T-cell (primary cell): Measurements from ENCODE around the gene NTMT1. TPM values are rescaled to one million over a fixed set of nuclear protein-coding genes. Genes with fewer than 3 reads are reported as not detected.
A peak's percentile ranks its signal among the peaks of the same experiment; 100 is the strongest.
"Not testable (repeated sequence)": the region's sequence is repeated elsewhere in the genome, so short reads cannot be mapped to it uniquely, and the experiment has no call there.

Experiments used
- ATAC-seq, 4 experiments: fragments of 200-7000 bp in 3 of 4; fragments of 150-1000 bp in 1 of 4; cut with Tn5 transposase; replicated peaks in 1 of 4; 1 replicate in 3 of 4; 2 replicates in 1 of 4; pipeline ENCODE4 v1.10.0; 2021; ENCODE audit warnings: moderate library complexity in 3 of 4, mild to moderate bottlenecking in 2 of 4, moderate number of reproducible peaks in 1 of 4
- CTCF ChIA-PET, 2 donors: fragments of 300-600 bp; sonication (Branson Sonifier 250); formaldehyde crosslinking; loops; one replicate each; lab custom pipeline; 2022; ENCODE audit warnings: antibody characterized with exemption in 2 of 2; lab: Charles Lee
- POLR2A ChIA-PET, 2 donors: fragments of 300-600 bp; sonication (Branson Sonifier 250); formaldehyde crosslinking; loops; one replicate each; lab custom pipeline; 2022; ENCODE audit warnings: antibody characterized with exemption in 2 of 2; lab: Charles Lee
- DNase-seq, 35 experiments: peaks; one replicate each; pipeline versions ENCODE4 v3.0.0 to v3.0.0-alpha.2; 2013 to 2023
- H3K27ac ChIP-seq: one replicate; pipeline ENCODE4 v1.5.1; 2013; ENCODE audit warnings: low read length
- H3K27me3 ChIP-seq, 2 experiments: replicated peaks in 1 of 2; 1 replicate in 1 of 2; 2 replicates in 1 of 2; pipeline versions ENCODE4 v1.6.1 to v1.7.0; 2013; ENCODE audit warnings: low read length in 1 of 2, mixed read lengths in 1 of 2; ENCODE audit not compliant: control insufficient read depth in 2 of 2, insufficient read depth in 2 of 2; ENCODE audit errors: extremely low read depth in 1 of 2
- H3K36me3 ChIP-seq, 2 donors: 1 replicate in 1 of 2; 2 replicates in 1 of 2; pipeline versions ENCODE4 v1.6.1 to v1.7.0; 2013; ENCODE audit warnings: low read length in 1 of 2; ENCODE audit not compliant: control insufficient read depth in 2 of 2, insufficient read depth in 1 of 2; ENCODE audit errors: extremely low read depth in 1 of 2
- H3K4me1 ChIP-seq, 2 experiments: 1 replicate in 1 of 2; 2 replicates in 1 of 2; pipeline versions ENCODE4 v1.6.1 to v1.7.0; 2013; ENCODE audit warnings: low read length in 2 of 2, mixed read lengths in 1 of 2; ENCODE audit not compliant: insufficient read depth in 2 of 2, control insufficient read depth in 1 of 2; ENCODE audit errors: extremely low read depth in 1 of 2
- H3K4me3 ChIP-seq, 2 donors: 1 replicate in 1 of 2; 2 replicates in 1 of 2; pipeline versions ENCODE4 v1.5.1 to v1.7.0; 2013; ENCODE audit warnings: mild to moderate bottlenecking in 2 of 2, low read length in 1 of 2, moderate library complexity in 1 of 2; ENCODE audit not compliant: control insufficient read depth in 1 of 2; ENCODE audit errors: extremely low read depth in 1 of 2
- H3K9me3 ChIP-seq: 2 replicates; pipeline ENCODE4 v1.7.0; 2013
- H3K27ac Mint-ChIP-seq, 2 donors: one replicate each; pipeline ENCODE4 v1.8.0; 2020 to 2021; ENCODE audit warnings: mild to moderate bottlenecking in 2 of 2, mixed read lengths in 2 of 2
- H3K27me3 Mint-ChIP-seq, 2 donors: one replicate each; pipeline ENCODE4 v1.8.0; 2021 to 2022; ENCODE audit warnings: mixed read lengths in 2 of 2
- H3K36me3 Mint-ChIP-seq: one replicate; pipeline ENCODE4 v1.8.0; 2021; ENCODE audit warnings: mixed read lengths
- H3K4me1 Mint-ChIP-seq, 3 donors: one replicate each; pipeline ENCODE4 v1.8.0; 2020 to 2022; ENCODE audit warnings: mixed read lengths in 3 of 3, mild to moderate bottlenecking in 1 of 3
- H3K4me3 Mint-ChIP-seq, 3 donors: one replicate each; pipeline ENCODE4 v1.8.0; 2020 to 2022; ENCODE audit warnings: mild to moderate bottlenecking in 3 of 3, mixed read lengths in 3 of 3, moderate library complexity in 3 of 3
- H3K9me3 Mint-ChIP-seq, 3 donors: one replicate each; pipeline ENCODE4 v1.8.0; 2020 to 2022; ENCODE audit warnings: mixed read lengths in 3 of 3
- WGBS: methylation state at CpG from one replicate; pipeline ENCODE4 v1.1.5; 2013; ENCODE audit warnings: missing lambda C conversion rate; ENCODE audit not compliant: insufficient coverage; 5-methylcytosine and 5-hydroxymethylcytosine counted together
- total RNA-seq, 35 experiments: library from RNA in 6 of 35; stranded (reverse) in 6 of 35; fragments of 120-200 nt in 1 of 35; gene quantifications; one replicate each; pipeline versions ENCODE4 v1.2.1 to v1.2.4 and lab custom pipeline; 2013 to 2026

Gene NTMT1
- total RNA-seq, 5 donors from 2014 or later (not counting 1 experiment from before 2014, with no cell fraction given): 31.0 to 45.0 (median 40.3) TPM

GRCh38 chr9:129587487-129588262, 38.3 kb upstream of the NTMT1 start:
- no peak overlapping the region for H3K4me3 Mint-ChIP-seq
- Histone ChIP-seq H3K4me3 (no peak overlapping the region), H3K36me3 (peaks cover 0 to 2% of the 10 kb centered on the region in 2 donors), H3K27ac (no peak overlapping the region), H3K27me3 (no peaks in the 10 kb centered on the region), H3K4me1 (peaks cover 26 to 45% of the 10 kb centered on the region in 2 experiments), H3K9me3 (no peaks in the 10 kb centered on the region)
- no peaks in the 10 kb centered on the region for H3K9me3 Mint-ChIP-seq
- 79% methylated on average over 9 of the region's 23 CpGs for WGBS
- H3K36me3 Mint-ChIP-seq: no peaks in the 10 kb centered on the region
- H3K4me1 Mint-ChIP-seq: peaks cover 13 to 34% (median 18%) of the 10 kb centered on the region in 3 donors
- ATAC-seq (no peak), DNase-seq (no peak)
- peaks cover 6 to 7% of the 10 kb centered on the region in 2 donors for H3K27me3 Mint-ChIP-seq
- POLR2A ChIA-PET: no interaction called here
- CTCF ChIA-PET: no interaction called here
- peak overlapping the region in 1 of 2 donors; percentile 85 for H3K27ac Mint-ChIP-seq

GRCh38 chr9:129590466-129590865, 35.5 kb upstream of the NTMT1 start:
- 78% methylated on average over 6 of the region's 6 CpGs for WGBS
- Histone ChIP-seq H3K4me1 (peaks cover 15 to 21% of the 10 kb centered on the region in 2 experiments), H3K4me3 (no peak overlapping the region), H3K27ac (no peak overlapping the region), H3K27me3 (peaks cover 0 to 6% of the 10 kb centered on the region in 2 experiments), H3K9me3 (no peaks in the 10 kb centered on the region), H3K36me3 (peaks cover 0 to 2% of the 10 kb centered on the region in 2 donors)
- ChIA-PET POLR2A (no interaction called here), CTCF (interaction anchor here in 1 of 2 donors (0.6 kb wide), 1 partner anchor 431 kb away, joined by 3 read pairs; no protein-coding TSS in a partner anchor)
- no peak for ATAC-seq
- peak overlapping the region in 1 of 2 donors; percentile 50 for H3K27ac Mint-ChIP-seq
- no peak overlapping the region for H3K4me3 Mint-ChIP-seq
- H3K4me1 Mint-ChIP-seq: peaks cover 2 to 17% (median 14%) of the 10 kb centered on the region in 3 donors
- no peaks in the 10 kb centered on the region for H3K9me3 Mint-ChIP-seq
- peaks cover 6 to 7% of the 10 kb centered on the region in 2 donors for H3K27me3 Mint-ChIP-seq
- DNase-seq: no peak
- H3K36me3 Mint-ChIP-seq: no peaks in the 10 kb centered on the region

GRCh38 chr9:129591916-129592315, 34.0 kb upstream of the NTMT1 start:
- CTCF ChIA-PET: no interaction called here
- peaks cover 0 to 2% of the 10 kb centered on the region in 2 donors for H3K36me3 ChIP-seq
- Mint-ChIP-seq H3K9me3 (no peaks in the 10 kb centered on the region), H3K4me1 (peaks cover 12 to 23% (median 15%) of the 10 kb centered on the region in 3 donors), H3K4me3 (no peak overlapping the region), H3K36me3 (no peaks in the 10 kb centered on the region), H3K27me3 (peaks cover 6 to 7% of the 10 kb centered on the region in 2 donors), H3K27ac (no peak overlapping the region)
- ATAC-seq (no peak), DNase-seq (no peak)
- 85% methylated on average over 5 of the region's 5 CpGs for WGBS
- peaks cover 0 to 12% of the 10 kb centered on the region in 2 experiments for H3K27me3 ChIP-seq
- peaks cover 7 to 19% of the 10 kb centered on the region in 2 experiments for H3K4me1 ChIP-seq
- no peaks in the 10 kb centered on the region for H3K9me3 ChIP-seq
- POLR2A ChIA-PET: interaction anchor here in 1 of 2 donors (0.5 kb wide), 1 partner anchor 847 kb away, joined by 6 read pairs; no protein-coding TSS in a partner anchor
- H3K4me3 ChIP-seq: no peak overlapping the region
- H3K27ac ChIP-seq: no peak overlapping the region

GRCh38 chr9:129592790-129593189, 33.2 kb upstream of the NTMT1 start:
- H3K27ac Mint-ChIP-seq, H3K4me3 Mint-ChIP-seq, H3K27ac ChIP-seq, DNase-seq, H3K9me3 ChIP-seq, H3K4me3 ChIP-seq, CTCF ChIA-PET, H3K36me3 ChIP-seq, H3K36me3 Mint-ChIP-seq, H3K9me3 Mint-ChIP-seq, H3K27me3 Mint-ChIP-seq, ATAC-seq: not testable (repeated sequence)
- H3K4me1 Mint-ChIP-seq: peaks cover 8 to 23% (median 14%) of the 10 kb centered on the region in 3 donors
- Histone ChIP-seq H3K4me1 (peaks cover under 1 to 20% of the 10 kb centered on the region in 2 experiments), H3K27me3 (peaks cover 0 to 17% of the 10 kb centered on the region in 2 experiments)
- POLR2A ChIA-PET: interaction anchor here in 1 of 2 donors (0.6 kb wide), 1 partner anchor 255 kb away, joined by 17 read pairs; no protein-coding TSS in a partner anchor
- WGBS: 85% methylated on average over 10 of the region's 10 CpGs

GRCh38 chr9:129594632-129595031, 31.3 kb upstream of the NTMT1 start:
- no peaks in the 10 kb centered on the region for H3K36me3 Mint-ChIP-seq
- Histone ChIP-seq H3K4me3 (no peak overlapping the region), H3K9me3 (no peaks in the 10 kb centered on the region), H3K27ac (no peak overlapping the region), H3K36me3 (peaks cover 0 to 2% of the 10 kb centered on the region in 2 donors), H3K4me1 (peaks cover 0 to 31% of the 10 kb centered on the region in 2 experiments), H3K27me3 (peaks cover 0 to 28% of the 10 kb centered on the region in 2 experiments)
- CTCF ChIA-PET: no interaction called here
- ATAC-seq: no peak
- H3K4me3 Mint-ChIP-seq: no peak overlapping the region
- peaks cover 5 to 11% of the 10 kb centered on the region in 2 donors for H3K27me3 Mint-ChIP-seq
- H3K9me3 Mint-ChIP-seq: no peaks in the 10 kb centered on the region
- peaks cover 16 to 32% (median 22%) of the 10 kb centered on the region in 3 donors for H3K4me1 Mint-ChIP-seq
- no peak overlapping the region for H3K27ac Mint-ChIP-seq
- WGBS: 100% methylated on average over 2 of the region's 7 CpGs
- no peak for DNase-seq
- POLR2A ChIA-PET: no interaction called here

GRCh38 chr9:129595311-129595741, 30.6 kb upstream of the NTMT1 start:
- Histone ChIP-seq H3K4me1 (peaks cover 0 to 31% of the 10 kb centered on the region in 2 experiments), H3K36me3 (no peaks in the 10 kb centered on the region), H3K4me3 (no peak overlapping the region), H3K27me3 (peaks cover 0 to 28% of the 10 kb centered on the region in 2 experiments), H3K9me3 (no peaks in the 10 kb centered on the region), H3K27ac (no peak overlapping the region)
- WGBS: 94% methylated on average over 2 of the region's 5 CpGs
- DNase-seq (no peak), ATAC-seq (no peak)
- Mint-ChIP-seq H3K27ac (peak overlapping the region; percentile 1 to 20), H3K4me1 (peaks cover 16 to 32% (median 22%) of the 10 kb centered on the region in 3 donors), H3K9me3 (no peaks in the 10 kb centered on the region), H3K36me3 (no peaks in the 10 kb centered on the region), H3K27me3 (peaks cover 3 to 10% of the 10 kb centered on the region in 2 donors), H3K4me3 (no peak overlapping the region)
- CTCF ChIA-PET: interaction anchor here in 1 of 2 donors (0.6 kb wide), 1 partner anchor 29 kb away, joined by 3 read pairs; no protein-coding TSS in a partner anchor
- POLR2A ChIA-PET: no interaction called here
